GM12801 (cell line): ENCODE measurements around the gene TLE1.

ENCODE experiments used
- TF ChIP-seq, protein P1 (sequence below): IDR thresholded peaks from one replicate; pipeline ENCODE4 v1.5.1; 2011; ENCODE audit warnings: control low read depth; ENCODE audit not compliant: insufficient read length; ENCODE audit errors: extremely low read depth

Gene TLE1

DNA sequence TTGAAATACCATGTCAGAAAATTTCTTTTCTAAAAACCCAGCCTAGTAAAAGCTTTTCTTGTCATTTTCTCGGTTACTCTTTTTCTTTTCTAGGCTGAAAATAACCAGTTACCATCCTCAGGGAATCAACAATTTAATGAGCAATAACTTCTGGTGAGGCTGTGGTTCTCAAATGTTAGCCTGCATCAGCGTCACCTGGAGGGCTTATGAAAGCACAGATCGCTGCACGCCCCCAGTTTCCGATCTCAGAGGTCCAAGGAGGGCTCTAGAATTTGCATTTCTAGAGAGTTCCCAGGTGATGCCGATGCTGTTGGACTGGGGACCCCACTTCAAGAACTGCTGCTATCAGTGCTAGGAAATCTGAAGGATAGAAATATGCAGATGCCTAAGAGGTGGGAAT, 28.9 kb upstream of the TLE1 start:
- TF ChIP-seq, protein P1, sequence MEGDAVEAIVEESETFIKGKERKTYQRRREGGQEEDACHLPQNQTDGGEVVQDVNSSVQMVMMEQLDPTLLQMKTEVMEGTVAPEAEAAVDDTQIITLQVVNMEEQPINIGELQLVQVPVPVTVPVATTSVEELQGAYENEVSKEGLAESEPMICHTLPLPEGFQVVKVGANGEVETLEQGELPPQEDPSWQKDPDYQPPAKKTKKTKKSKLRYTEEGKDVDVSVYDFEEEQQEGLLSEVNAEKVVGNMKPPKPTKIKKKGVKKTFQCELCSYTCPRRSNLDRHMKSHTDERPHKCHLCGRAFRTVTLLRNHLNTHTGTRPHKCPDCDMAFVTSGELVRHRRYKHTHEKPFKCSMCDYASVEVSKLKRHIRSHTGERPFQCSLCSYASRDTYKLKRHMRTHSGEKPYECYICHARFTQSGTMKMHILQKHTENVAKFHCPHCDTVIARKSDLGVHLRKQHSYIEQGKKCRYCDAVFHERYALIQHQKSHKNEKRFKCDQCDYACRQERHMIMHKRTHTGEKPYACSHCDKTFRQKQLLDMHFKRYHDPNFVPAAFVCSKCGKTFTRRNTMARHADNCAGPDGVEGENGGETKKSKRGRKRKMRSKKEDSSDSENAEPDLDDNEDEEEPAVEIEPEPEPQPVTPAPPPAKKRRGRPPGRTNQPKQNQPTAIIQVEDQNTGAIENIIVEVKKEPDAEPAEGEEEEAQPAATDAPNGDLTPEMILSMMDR: no peak

DNA sequence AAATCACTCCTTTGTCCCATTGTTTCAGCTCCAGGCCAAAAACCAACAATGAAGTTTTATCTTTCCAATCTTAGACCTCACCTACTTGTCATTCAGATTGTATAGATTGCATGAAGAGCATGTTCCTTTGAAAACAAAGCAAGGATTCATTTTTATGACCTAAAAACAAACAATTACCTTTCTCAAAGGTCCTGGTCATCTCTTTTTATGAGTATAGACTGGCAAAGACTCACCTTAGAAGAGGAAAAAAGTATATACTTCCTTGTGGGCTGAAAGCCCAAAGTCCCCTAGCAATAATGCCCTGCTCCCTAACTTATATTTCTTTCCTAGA, 28.4 kb upstream of the TLE1 start:
- TF ChIP-seq, protein P1: no peak

DNA sequence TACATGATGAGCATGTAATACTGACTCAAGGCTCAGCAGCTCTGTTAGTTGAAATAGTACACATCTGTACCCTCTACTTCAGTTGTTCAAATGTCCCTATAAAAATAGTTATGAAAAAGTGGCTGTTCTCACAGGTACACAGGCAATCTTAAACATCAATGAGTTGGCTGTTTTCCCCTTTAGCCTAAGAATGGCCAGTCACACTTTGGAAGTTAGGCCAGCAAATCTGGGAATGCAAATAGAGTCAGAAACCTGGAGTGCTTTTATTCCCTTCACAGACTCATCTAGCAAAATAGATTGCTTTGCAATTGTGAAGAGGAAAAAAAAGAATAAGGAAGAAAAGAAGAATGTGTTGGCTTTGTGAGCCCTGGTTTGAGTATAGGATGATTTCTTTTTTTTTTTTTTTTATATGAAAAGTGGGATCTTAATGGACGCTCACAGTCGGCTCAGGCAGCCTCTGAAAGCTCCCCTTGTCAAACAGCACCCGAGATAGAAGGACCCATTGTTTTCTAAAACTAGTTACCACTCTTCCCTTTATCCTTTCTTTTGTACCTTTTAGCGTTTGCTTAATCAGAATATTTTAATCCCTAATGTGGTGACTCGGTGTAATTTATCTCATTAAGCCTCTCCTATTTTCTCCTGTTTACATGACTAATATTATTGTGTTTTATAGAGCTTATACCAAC, 27.9 kb upstream of the TLE1 start:
- TF ChIP-seq, protein P1: no peak

DNA sequence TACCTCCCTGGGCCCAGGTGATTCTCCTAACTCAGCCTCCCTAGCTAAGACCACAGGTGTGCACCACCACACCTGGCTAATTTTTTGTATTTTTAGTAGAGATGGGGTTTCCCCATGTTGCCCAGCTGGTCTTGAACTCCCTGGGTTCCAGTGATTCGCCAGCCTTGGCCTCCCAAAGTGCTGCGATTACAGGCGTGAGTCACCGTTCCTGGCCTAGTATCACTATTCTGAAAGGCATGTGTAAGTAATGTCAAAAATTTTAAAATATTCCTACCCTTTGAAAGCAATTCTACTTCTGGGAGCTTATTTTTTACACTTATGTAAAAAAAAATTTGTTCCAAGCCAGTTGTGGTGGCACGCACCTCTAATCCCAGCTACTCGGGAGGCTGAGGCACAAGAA, 27.1 kb upstream of the TLE1 start:
- TF ChIP-seq, protein P1: no peak

DNA sequence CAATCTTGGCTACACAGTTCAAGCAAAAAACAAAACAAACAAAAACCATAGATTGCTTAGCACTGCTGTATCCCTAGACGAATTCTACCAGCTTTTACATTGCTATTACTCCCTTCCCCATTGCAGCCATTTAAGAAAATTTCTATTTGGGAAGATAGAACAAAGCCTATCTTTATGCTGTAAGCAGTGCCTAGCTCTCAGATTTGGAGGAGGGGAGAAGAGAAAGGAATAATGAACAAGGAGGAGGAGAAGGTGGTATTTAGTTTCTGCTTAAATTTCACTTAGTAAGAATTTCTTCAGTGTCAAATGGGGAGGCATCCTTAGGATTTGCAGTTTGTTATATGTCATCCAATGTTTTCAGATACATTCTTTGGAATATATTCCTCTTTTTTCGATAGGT, 16.2 kb upstream of the TLE1 start:
- TF ChIP-seq, protein P1: no peak

DNA sequence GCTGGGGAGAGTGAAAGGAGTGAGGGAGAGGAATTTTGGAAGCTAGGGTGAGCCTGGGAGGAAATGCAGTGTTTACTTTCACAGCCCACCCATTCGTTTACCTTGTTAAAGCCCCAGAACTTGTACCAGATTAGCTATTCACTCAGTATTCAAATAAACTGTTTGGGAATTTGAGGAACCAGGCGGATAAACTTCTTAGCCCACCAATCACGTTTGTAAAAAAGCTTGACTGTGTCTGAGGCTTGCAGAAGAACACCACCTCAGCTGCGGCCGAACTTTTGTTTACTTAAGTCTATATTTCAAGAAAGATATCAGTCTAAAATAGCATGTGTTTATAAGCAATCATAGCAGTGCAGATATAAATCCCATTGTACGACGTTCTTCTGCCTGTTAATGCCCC, 5.2 kb upstream of the TLE1 start:
- TF ChIP-seq, protein P1: no peak

DNA sequence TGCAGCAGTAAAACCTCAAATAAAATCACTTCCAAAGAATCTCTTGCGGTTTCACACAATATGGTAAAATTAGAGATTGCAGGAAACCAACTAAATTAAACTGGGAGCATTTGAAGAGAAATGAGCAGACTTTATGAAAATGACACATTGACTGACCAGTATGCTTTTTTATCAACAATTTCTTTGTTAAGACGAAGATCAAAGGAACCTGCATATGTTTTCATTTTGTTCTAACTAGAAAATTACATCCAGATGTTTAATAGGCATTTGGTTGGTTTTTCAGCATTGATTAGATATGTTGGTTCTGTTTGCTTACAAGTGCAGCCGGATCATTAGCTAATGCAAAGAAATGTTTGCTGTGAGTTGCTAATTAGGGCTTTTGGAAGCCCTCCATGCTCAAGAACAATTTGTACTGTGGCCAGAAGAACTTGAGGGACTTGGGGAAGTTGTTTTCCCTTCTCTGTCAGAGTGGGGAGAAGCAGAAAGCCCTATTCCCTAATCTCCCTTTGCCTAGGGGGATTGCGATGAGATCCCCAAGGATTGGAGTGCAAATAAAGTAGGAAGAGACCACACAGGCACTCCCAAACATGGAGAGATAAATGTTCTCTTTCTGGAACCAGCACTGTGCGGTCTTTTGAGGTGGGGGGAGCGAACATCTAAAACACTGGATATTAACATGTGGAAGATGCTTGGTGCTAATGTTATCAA, 4.5 kb upstream of the TLE1 start:
- TF ChIP-seq, protein P1: no peak
